ENCODE data around the gene KRT27.
"Not testable (repeated sequence)": the region's sequence is repeated elsewhere in the genome, so short reads cannot be mapped to it uniquely, and the experiment has no call there.

Gene KRT27, protein sequence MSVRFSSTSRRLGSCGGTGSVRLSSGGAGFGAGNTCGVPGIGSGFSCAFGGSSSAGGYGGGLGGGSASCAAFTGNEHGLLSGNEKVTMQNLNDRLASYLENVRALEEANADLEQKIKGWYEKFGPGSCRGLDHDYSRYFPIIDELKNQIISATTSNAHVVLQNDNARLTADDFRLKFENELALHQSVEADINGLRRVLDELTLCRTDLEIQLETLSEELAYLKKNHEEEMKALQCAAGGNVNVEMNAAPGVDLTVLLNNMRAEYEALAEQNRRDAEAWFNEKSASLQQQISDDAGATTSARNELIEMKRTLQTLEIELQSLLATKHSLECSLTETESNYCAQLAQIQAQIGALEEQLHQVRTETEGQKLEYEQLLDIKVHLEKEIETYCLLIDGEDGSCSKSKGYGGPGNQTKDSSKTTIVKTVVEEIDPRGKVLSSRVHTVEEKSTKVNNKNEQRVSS

DNA sequence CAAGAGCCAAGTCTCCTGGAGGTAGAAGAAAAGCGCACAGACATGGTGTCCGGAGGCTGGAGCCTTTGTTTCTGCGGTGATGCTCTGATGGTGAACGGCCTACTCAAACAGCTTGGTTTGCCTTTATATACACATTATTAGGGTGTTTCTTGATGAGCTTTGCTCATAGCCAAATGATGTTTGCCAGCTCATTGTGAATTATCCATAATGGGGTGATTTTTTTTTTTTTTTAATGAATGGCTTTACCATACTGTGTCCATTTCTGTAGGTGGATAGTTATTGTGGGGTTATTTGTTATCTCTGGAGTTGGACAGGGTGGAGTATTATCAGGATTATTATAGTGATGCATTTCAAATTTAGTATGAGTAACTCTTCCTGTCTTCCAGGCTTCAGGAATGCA lies at the start of gene KRT27:
Gene KRT27, minus strand, starts transcription at position 101 of the 400 bp plus-strand sequence. Its CDS starts 57 bp downstream, at position 44.
- DNase-seq (ENCODE audit: low spot score) = no peak

DNA sequence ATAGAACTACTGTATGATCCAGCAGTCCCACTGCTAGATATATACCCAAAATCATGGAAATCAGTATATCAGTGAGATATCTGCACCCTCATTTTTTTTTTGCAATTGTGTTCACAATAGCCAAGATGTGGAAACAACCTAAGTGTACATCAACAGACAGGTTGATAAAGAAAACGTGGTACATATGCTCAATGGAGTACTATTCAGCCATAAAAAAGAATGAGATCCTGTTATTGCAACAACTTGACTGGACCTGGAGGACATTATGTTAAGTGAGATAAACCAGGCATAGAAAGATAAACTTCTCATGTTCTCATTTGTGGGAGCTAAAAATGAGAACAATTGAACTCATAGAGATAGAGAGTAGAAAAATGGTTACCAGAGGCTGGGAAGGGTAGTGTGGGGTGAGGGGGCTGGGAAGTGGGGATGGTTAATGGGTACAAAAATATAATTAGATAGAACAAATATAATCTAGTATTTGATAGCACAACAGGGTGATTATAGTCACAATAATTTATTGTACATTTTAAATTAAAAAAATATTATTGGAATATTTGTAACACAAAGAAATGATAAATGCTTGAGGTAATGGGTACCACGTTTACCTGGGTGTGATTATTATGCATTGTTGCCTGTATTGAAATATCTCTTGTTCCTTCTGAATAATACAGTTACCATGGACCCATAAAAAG lies 47.9 kb upstream of the KRT27 start:
- no peak for DNase-seq (ENCODE audit: low spot score)

DNA sequence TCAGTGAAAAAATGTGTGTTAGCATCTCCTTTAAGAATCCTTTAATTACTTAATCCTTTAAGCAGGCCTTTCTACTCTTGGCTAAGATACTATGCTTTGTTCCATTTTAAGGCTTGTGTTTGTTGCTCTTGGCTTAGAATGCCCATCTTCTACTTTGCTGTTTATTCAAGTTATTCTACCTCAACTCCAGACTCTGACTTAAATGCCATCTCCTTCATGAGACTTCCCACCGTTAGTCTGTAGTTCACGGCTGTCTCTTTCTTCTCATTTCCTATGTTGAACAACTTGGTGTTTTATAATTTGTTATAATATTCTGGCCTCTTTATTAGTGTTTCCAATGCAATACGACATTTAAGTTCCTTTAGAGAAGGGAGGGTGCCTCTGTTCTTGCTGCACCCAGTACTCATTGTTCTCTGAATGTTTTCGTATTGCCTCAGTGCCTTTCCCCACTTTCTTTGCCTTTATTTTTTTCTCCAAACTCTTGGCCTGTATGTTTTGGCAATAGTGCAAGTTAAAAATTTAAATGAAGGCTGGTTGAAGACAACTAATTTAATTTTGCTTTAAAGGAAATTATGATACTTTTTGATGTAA lies 46.2 kb upstream of the KRT27 start:
- no peak for DNase-seq (ENCODE audit: low spot score)

DNA sequence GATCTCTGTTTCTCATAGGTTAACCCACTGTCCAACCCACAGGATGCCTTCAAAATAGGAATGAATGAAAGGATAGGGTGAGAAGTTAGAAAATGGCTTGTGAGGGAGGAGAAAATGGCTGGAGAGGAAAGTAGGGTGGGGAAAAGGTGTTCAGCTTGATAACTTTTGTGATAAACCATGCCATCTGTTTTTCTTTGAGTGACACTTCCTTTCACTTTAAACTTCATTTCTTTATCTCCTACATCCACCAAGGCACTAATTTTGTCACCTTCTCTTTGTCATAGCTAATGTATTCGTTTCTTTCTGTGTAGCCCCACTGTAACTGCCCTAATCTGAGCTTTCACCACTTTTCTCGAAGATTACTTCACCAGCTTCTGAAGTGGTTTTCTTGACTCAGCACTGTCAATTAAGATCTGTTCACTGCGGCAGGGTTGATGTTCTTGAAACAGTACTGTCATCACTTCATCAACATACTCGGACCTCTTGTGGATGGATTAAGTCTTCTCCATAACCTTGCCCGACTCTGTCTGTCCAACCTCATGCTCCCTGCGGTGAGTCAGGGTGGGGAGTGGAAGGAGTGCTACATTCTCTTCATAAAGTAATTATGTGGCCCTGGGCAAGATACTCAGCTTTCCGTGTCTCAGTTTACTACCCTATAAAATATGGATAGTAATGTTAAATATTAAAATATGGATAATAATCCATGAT lies 45.5 kb upstream of the KRT27 start:
- DNase-seq (ENCODE audit: low spot score) = no peak

DNA sequence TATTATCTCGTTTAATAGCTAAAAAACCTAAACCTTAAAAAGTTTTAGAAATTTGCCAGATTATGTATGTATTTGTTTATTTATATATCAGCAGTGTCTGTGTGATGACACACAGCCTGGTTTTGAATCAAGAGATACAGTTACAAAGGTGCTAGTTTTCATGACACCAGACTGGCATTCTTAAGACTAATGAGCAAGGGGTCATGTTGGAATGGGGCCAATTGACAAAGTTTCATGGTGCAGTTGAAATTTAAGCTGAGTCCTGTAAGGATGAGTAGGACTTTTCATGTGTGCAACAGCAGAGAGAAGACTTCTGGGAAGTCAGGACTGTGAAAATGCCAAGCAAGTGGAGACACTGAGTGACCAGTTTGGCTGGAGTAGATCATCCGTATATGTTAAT lies 43.2 kb upstream of the KRT27 start:
- no peak for DNase-seq (ENCODE audit: low spot score)

DNA sequence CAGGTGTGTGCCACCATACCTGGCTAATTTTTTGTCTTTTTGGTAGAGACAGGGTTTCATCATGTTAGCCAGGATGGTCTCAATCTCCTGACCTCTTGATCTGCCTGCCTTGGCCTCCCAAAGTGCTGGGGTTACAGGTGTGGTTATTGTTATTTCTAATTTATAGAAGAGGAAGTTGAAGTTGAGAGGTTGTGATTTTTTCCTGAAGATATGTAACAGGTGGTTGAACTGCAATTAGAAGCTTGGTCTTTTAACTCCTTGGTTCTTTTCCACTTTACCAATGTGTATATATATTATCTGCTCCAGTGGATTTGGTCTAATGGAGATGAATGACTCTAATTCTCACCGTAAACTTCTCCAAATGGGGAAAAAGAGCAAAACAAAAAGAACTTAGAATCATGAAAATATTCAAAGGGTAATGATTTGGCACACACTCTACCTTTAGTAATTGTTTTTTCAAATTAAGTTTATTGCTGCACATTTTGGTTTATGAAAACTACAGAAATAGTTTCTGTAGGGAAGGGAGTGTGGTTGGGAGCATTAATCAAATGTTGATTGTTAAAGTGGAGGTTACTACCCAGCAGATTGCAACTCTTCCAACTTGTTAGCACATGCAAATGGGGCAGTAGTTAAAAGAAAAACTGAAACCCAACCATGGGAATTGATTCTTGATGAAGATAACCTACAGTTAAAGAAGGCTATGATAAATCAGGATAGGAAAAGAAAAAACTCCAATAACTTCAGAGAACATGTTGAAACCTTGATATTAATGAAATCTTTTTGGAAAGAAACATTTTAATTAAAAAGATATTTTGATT lies 41.9 kb upstream of the KRT27 start:
- DNase-seq (ENCODE audit: low spot score) = no peak

DNA sequence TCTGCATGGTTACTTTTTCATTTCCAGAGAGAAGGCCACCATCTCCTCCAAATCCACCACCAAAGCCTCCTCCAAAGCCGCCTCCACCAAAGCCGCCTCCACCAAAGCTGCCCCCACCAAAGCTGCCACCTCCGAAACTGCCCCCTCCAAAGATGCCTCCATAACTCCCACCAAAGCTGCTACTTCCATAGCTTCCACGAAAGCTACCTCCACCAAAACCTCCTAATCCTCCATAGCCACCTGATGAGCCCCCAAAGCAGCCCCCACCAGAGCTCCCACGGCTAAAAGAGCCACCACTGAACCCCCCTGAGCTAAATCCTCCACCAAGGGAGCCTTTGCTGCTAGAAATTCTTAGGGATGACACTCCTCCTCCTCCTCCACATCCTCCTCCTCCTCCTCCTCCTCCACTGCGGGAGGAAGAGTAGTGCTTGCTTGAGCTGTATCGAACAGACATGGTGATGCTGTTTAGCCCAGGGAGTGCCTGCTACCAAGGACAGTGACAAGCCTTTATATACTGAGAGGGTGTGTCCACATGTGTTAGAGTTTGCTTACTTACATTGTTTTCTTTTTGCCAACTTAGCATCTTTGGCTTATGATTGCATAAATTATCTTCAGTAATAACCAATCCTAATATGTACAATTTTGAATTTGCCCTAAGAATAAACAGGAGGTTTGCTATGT lies 39.9 kb upstream of the KRT27 start, which contains the start of gene KRT10:
Gene KRT10, minus strand, starts transcription at position 483 of the 681 bp plus-strand sequence. Its CDS starts 29 bp downstream, at position 454.
- DNase-seq (ENCODE audit: low spot score) = no peak

DNA sequence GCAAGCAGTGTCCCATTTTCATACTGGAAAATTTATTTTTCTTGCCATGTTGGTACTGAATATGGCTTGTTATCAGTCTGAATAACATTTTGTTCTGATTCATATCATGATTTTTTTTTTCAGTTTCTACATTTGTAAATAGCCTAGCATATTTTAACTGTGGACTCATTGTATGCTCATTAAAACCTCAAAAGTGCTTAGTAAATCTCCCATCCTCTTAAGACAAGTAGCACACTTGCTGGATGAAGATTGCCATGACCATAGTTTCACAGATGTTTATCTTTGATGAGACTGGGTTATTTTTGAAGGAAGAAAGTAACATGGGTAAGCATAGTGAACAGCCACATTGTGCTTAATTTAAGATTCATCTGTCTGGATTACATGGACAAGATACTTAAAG lies 39.2 kb upstream of the KRT27 start:
- no peak for DNase-seq (ENCODE audit: low spot score)

DNA sequence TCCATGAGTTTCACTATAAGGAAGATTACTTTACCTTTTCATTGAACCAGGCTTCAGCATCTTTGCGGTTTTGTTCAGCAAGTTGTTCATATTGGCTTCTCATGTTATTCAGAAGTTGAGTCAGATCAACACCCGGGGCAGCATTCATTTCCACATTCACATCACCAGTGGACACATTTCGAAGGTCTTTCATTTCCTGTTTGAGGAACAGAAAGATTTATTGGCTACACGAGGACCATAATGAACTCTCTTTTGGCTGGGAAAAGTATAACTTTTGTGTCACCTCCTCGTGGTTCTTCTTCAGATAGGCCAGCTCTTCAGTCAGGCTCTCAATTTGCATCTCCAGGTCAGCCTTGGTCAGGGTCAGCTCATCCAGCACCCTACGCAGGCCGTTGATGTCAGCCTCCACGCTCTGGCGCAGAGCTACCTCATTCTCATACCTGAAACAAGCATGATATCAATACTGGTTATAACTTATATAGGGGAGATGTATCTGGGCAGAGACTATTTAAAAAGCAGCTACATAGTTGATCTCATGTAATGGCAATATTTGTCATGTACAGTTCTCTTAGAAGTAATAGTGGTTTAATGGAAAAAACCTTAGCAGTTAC lies 38.0 kb upstream of the KRT27 start:
- DNase-seq (ENCODE audit: low spot score) = no peak

DNA sequence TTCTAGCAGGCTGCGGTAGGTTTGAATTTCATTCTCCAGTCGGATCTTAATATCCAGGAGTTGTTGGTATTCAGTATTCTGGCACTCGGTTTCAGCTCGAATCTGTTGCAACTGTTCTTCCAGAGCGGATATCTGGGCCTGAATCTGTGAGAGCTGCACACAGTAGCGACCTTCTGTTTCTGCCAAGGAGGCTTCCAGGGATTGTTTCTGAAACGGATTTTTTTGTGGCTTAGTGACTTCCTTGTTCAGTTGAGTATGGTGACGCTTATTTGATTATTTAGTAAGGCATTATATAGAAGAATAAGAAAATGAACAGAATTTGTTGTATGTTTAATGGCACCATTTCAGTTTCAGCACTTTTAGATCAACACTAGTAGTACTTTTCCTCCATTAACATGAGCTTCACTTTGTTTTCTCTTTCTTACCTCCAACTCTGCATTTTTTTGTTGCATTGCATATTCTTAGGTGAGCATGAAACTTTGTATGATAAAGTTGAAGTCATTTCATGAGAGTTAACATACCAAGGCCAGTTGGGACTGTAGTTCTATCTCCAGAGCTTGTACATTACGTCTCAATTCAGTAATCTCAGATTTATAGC lies 37.3 kb upstream of the KRT27 start:
- no peak for DNase-seq (ENCODE audit: low spot score)

DNA sequence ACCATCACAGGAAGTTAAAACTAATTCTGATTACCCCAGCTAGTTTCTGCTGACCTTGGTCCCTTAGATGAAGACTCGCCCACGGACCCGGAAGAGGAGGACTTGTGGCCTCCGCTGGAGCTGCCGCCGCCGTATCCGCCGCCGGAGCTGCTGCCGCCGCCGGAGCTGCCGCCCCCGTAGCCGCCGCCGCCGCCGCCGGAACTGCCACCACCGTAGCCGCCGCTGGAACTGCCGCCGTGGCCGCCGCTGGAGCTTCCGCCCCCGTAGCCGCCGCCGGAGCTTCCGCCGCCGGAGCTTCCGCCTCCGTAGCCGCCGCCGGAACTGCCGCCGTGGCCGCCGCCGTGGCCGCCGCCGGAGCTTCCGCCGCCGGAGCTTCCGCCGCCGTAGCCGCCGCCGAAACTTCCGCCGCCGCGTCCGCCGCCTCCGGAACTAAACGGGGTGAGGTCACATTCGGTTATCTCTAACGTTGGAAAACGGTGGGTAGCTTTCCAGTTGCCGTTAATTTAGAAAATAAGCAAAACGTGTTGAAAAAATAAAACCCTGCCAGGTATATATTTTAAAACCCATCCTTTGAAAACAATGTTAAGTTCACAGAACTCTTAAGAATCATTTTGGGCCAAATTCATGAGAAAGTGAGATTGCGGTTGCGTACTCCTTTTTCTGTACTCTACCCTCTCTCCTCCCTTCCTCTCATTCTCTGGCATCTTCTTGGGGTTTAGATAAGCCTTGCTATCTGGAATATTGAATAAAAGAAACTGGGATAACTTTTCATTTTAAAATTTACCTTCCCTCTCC lies 36.6 kb upstream of the KRT27 start:
- DNase-seq (ENCODE audit: low spot score) = peak; percentile 79

DNA sequence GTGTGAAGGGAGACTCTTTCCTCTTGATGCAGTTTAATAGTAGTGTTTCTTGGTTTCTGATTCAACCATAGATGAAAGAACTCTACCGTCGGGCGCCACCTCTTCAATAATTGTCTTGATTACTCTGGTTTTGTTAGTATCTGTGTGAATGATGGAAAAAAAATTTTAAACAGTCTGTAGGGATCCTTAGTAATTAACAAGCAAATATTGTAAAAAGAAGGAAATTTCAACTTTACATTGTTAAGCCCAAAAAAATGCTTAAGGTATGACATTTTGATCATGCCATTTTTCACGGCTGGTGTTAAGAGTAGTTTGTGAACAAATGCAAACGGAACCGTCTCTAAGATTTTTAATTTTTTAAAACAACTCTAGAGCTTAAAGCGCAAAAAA lies 36.0 kb upstream of the KRT27 start:
- no peak for DNase-seq (ENCODE audit: low spot score)

DNA sequence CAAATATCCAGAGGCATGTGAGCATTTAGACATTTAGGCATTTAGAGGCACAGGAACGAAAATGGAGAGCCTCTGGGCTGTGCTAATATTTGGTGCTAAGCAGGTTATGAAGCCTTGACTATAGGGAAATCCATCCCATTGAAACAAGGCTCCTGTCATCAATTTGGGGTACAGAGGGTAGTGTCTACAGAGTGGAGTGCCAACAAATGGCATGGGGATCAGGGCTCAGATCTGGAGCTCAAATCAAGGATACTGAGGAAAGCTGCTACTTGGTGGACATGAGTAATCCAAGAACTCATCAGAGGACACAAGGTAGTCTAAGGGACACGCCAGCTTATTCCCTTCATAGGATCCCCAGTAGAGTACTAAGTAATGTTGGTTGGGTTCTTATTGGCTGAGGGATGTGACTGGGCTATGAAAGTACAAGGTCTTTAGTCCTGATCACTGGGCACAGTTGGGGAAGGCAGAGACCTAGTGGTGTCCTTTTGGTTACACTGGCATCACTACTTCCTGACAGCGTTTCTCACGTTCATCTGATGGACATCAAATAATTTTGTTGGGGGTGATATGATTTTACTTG lies 34.8 kb upstream of the KRT27 start:
- no peak for DNase-seq (ENCODE audit: low spot score)

DNA sequence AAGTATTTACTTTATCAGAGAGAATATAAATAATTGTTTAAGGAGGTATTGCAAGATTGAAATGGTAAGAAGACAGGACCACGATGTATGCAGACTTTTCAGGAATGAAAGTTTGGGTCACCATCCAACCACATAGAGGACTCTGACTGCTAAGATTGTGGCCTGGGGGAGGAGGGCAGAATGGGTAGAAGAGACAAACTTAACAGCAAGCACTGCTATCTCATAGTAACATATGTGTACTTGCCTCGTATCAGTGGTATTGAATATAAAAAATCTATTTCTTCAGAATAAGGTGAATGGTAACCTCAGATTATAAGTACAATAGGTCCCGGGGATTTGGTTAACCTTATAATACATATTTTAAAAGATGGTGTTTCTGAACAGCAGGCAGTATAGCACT lies 34.2 kb upstream of the KRT27 start:
- no peak for DNase-seq (ENCODE audit: low spot score)

DNA sequence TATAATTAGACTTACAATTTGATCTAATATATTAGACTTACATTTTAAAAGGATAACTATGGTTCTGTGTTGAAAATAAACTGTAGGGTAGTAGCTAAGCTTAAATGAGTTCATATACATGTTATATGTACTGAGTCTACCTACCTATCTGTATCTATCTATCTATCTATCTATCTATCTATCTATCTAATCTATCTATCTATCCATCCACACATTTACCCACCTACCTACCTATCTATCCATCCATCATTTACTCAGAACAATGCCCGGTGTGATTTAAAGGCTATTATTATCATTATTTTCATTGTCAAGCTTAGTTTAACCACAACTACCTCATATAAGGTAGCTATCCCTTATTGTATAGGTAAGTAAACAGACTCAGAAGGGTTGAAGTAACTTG lies 33.0 kb upstream of the KRT27 start:
- no peak for DNase-seq (ENCODE audit: low spot score)

DNA sequence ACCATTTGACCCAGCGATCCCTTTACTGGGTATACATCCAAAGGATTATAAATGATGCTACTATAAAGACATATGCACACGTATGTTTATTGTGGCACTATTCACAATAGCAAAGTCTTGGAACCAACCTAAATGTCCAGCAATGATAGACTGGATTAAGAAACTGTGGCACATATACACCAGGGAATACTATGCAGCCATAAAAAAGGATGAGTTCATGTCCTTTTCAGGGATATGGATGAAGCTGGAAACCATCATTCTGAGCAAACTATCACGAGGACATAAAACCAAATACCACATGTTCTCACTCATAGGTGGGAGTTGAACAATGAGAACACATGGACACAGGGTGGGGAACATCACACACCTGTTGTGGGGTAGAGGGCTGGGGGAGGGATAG lies 32.3 kb upstream of the KRT27 start:
- DNase-seq (ENCODE audit: low spot score) = not testable (repeated sequence)

DNA sequence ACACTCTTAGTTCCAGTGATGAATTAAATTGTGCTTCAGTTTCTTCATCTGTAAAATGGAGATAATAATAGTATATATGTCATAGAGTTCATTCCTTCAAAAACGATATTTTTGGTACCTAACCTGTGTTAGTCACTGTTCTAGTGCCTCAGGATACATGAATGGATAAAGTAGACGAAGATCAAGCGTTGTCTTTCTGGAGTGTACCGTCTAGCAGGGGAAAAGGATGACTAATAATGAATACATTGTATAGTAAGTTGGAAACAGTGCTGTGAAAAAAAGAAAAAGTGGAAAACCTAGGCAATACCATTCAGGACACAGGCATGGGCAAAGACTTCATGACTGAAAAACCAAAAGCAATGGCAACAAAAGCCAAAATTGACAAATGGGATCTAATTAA lies 31.5 kb upstream of the KRT27 start:
- no peak for DNase-seq (ENCODE audit: low spot score)

DNA sequence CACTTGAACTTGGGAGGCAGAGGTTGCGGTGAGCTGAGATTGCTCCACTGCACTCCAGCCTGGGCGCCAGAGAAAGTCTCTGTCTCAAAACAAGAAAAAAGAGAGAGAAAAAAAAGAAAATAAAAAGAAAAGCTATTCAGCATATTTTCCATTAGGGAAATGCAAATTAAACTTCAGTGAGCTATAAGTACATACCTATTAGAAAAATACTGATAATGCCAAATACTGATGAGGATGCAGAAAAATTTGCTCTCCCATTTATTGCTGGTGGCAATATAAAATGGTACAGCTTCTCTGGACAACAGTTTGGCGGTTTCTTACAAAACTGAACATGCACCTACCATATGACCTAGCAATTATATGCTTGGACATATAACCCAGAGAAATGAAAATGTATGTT lies 30.3 kb upstream of the KRT27 start:
- DNase-seq (ENCODE audit: low spot score) = no peak

DNA sequence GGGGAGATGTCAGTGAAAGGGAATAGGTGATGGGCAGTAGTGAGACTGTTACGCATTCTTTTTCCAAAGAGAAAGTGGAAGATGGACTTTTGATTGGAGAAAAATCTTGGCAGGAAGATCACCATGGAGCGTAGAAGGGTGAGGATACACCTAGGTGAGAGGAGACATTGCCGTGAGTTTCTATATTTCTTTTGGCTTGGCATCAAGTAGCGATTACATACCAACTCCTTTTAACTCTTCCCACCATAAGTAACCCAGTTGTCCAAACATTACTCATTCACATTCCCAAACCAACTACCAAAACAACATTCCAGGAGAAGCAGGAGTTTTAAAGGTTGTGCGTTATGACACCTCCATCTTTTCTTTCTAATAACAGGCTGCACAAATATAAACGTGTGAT lies 28.1 kb upstream of the KRT27 start:
- no peak for DNase-seq (ENCODE audit: low spot score)
